ENCODE data around the gene VRK3. TPM values are rescaled to one million over a fixed set of nuclear protein-coding genes. Genes with fewer than 3 reads are reported as not detected.

The VRK3 gene
- total RNA-seq, 6 experiments from 2014 or later: 30.2 to 33.9 (median 32.7) TPM

DNA sequence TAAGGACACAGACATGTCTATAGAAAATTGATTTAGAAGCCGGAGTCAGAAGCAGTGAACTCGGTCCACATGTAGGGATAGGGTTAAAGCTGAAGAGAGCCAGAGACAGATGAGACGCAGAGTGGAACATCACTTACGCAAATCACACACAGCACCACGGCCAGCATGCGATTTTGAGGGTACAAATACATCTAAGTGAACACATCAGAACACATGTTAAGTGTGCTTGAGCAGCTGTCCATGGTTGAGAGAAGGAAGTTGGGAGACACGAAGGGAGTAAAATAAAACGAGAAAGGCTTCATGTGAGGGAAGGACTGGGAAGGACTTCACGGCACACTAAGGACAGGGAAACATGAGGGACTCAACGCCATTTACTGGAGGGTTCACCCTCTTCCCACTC, 38.8 kb downstream of the VRK3 start:
- TF ChIP-seq, protein P1, sequence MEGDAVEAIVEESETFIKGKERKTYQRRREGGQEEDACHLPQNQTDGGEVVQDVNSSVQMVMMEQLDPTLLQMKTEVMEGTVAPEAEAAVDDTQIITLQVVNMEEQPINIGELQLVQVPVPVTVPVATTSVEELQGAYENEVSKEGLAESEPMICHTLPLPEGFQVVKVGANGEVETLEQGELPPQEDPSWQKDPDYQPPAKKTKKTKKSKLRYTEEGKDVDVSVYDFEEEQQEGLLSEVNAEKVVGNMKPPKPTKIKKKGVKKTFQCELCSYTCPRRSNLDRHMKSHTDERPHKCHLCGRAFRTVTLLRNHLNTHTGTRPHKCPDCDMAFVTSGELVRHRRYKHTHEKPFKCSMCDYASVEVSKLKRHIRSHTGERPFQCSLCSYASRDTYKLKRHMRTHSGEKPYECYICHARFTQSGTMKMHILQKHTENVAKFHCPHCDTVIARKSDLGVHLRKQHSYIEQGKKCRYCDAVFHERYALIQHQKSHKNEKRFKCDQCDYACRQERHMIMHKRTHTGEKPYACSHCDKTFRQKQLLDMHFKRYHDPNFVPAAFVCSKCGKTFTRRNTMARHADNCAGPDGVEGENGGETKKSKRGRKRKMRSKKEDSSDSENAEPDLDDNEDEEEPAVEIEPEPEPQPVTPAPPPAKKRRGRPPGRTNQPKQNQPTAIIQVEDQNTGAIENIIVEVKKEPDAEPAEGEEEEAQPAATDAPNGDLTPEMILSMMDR (IDR thresholded peaks at IDR 0.05): no peak
- Mint-ChIP-seq H3K4me3 (no peak overlapping the region), H3K9me3 (no peaks in the 10 kb centered on the region), H3K4me1 (ENCODE audit: low read depth) (peaks cover 22% of the 10 kb centered on the region), H3K36me3 (ENCODE audit: low read depth) (peaks cover 47% of the 10 kb centered on the region), H3K27me3 (ENCODE audit: insufficient read depth) (peaks cover 3% of the 10 kb centered on the region), H3K27ac (no peak overlapping the region)
- no peak for DNase-seq

- H3K4me3 Mint-ChIP-seq: no peak overlapping the region
- peaks cover 42% of the 10 kb centered on the region for H3K36me3 Mint-ChIP-seq (ENCODE audit: low read depth)
- no peaks in the 10 kb centered on the region for H3K9me3 Mint-ChIP-seq
- no peak for DNase-seq
- TF ChIP-seq, protein P1 (IDR thresholded peaks at IDR 0.05): no peak
- peaks cover 22% of the 10 kb centered on the region for H3K4me1 Mint-ChIP-seq (ENCODE audit: low read depth)
- H3K27me3 Mint-ChIP-seq (ENCODE audit: insufficient read depth): peaks cover 3% of the 10 kb centered on the region
- H3K27ac Mint-ChIP-seq: no peak overlapping the region
Observed at GRCh38 chr19:49985871-49986270, 39.3 kb downstream of the VRK3 start.

- H3K36me3 Mint-ChIP-seq (ENCODE audit: low read depth): peaks cover 33% of the 10 kb centered on the region
- H3K27ac Mint-ChIP-seq: no peak overlapping the region
- H3K4me1 Mint-ChIP-seq (ENCODE audit: low read depth): peaks cover 21% of the 10 kb centered on the region
- DNase-seq: no peak
- peaks cover 3% of the 10 kb centered on the region; the same call in 1 of the 2 replicates for H3K27me3 Mint-ChIP-seq (ENCODE audit: insufficient read depth)
- H3K9me3 Mint-ChIP-seq: no peaks in the 10 kb centered on the region
- TF ChIP-seq, protein P1 (IDR thresholded peaks at IDR 0.05): no peak
- no peak overlapping the region for H3K4me3 Mint-ChIP-seq
Observed at GRCh38 chr19:49984491-49984890, 40.7 kb downstream of the VRK3 start.

- peak; percentile 12 for DNase-seq
- H3K27me3 Mint-ChIP-seq (ENCODE audit: insufficient read depth): peaks cover 3% of the 10 kb centered on the region; the same call in 1 of the 2 replicates
Observed at GRCh38 chr19:49983645-49984229, 41.4 kb downstream of the VRK3 start.

DNA sequence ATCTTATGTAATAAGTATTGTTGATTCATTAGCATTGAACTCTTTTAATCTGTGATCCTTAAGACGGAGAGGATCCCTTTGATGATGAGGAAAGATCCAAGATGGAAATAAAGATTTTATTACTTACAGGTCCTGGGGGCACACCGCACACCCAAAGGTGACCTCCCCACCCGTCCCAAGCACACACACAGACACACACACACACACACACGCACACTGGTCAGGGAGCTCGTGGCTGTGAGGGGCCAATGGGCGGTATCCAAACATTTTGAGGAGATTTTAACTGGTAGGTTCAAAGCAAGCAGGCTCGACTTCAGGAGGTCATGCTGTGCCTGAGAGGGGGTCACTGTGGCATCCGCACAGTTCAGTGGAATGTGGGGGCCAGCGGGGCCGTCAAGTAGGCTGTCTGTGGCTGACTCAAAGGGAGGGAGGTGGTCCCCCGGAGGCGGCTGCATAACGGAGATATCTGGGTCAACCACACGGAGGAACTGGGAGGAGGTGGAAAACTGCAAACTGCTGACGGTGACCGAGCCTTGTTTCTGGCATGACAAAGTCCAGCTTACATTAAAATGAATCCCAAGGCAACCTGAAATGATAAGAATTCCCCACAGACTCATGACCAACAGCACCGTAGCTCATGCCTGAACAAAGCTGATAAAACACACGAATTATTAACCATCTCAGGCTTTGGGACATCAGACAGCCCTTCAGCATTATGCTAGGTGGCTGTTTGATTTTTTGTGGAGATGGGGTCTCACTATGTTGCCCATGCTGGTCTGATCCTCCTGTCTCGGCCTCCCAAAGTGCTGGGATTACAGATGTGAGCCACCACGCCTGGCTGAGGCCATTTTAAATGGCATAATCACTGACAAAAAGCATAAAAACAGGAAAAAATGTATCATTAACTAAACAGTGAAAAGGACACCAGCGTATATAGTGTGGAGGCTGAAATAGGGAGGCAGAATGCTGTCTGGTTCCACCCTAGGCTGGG, 43.3 kb downstream of the VRK3 start:
- Mint-ChIP-seq H3K27ac (no peak overlapping the region), H3K9me3 (no peaks in the 10 kb centered on the region), H3K4me1 (ENCODE audit: low read depth) (peaks cover 2% of the 10 kb centered on the region), H3K4me3 (no peak overlapping the region), H3K36me3 (ENCODE audit: low read depth) (peaks cover 20% of the 10 kb centered on the region), H3K27me3 (ENCODE audit: insufficient read depth) (peaks cover 3% of the 10 kb centered on the region; the same call in 1 of the 2 replicates)
- DNase-seq: no peak
- TF ChIP-seq, protein P1 (IDR thresholded peaks at IDR 0.05): no peak

More at GRCh38 chr19:49983645-49984229, 41.4 kb downstream of the VRK3 start:
- H3K36me3 Mint-ChIP-seq (ENCODE audit: low read depth): peaks cover 32% of the 10 kb centered on the region
- peaks cover 13% of the 10 kb centered on the region for H3K4me1 Mint-ChIP-seq (ENCODE audit: low read depth)
- H3K4me3 Mint-ChIP-seq: no peak overlapping the region
- H3K9me3 Mint-ChIP-seq: no peaks in the 10 kb centered on the region
- TF ChIP-seq, protein P1 (IDR thresholded peaks at IDR 0.05): peak; percentile 95
- no peak overlapping the region for H3K27ac Mint-ChIP-seq
